GM12874 (cell line): ENCODE measurements around the gene INO80E.

ENCODE experiments used
- TF ChIP-seq, protein P1 (sequence below): IDR thresholded peaks from 2 replicates; pipeline ENCODE4 v1.5.1; 2011; ENCODE audit warnings: low read depth, mild to moderate bottlenecking, control low read depth, low read length, moderate library complexity; ENCODE audit not compliant: insufficient read depth

The INO80E gene, protein sequence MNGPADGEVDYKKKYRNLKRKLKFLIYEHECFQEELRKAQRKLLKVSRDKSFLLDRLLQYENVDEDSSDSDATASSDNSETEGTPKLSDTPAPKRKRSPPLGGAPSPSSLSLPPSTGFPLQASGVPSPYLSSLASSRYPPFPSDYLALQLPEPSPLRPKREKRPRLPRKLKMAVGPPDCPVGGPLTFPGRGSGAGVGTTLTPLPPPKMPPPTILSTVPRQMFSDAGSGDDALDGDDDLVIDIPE

DNA sequence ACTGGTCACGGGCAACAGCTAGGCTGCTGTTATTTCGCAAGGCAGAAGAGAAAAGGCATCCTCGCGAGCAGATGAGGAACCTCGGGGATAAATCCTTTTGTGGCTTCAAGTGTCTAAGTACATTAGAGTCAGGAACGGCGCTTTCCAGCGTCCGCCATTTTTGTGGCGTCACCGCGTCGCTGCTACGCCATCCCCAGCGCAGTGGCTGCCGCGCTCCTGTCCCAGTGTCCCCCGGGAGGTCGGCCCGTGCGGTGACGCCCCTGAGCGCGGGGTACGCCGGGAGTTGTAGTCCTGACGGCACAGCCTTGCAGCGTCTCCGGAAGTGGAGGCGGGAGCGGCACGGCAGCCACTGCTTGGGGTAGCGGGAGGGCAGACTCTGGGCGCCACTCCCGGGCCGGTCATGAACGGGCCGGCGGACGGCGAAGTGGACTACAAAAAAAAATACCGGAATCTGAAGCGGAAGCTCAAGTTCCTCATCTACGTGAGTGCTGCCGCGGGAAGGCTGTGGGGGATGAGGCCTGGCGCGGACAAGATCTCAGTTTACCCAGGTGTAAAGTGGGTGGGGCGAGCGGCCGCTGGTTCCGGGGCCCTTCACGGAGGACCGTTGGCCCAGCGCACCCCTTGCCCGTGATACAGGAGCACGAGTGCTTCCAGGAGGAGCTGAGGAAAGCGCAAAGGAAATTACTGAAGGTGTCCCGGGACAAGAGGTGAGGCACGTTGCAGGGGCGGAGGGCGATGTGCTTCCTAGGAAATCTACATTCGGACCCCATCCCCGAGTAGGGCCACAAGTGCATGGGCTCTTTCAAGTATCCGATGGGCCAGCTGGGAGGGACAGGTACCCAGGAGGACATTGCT, at the start of gene INO80E:
Gene INO80E, plus strand, starts transcription at position 331 of the 855 bp plus-strand sequence. Its CDS starts 70 bp downstream, at position 401.
- TF ChIP-seq, protein P1, sequence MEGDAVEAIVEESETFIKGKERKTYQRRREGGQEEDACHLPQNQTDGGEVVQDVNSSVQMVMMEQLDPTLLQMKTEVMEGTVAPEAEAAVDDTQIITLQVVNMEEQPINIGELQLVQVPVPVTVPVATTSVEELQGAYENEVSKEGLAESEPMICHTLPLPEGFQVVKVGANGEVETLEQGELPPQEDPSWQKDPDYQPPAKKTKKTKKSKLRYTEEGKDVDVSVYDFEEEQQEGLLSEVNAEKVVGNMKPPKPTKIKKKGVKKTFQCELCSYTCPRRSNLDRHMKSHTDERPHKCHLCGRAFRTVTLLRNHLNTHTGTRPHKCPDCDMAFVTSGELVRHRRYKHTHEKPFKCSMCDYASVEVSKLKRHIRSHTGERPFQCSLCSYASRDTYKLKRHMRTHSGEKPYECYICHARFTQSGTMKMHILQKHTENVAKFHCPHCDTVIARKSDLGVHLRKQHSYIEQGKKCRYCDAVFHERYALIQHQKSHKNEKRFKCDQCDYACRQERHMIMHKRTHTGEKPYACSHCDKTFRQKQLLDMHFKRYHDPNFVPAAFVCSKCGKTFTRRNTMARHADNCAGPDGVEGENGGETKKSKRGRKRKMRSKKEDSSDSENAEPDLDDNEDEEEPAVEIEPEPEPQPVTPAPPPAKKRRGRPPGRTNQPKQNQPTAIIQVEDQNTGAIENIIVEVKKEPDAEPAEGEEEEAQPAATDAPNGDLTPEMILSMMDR, result no peak

DNA sequence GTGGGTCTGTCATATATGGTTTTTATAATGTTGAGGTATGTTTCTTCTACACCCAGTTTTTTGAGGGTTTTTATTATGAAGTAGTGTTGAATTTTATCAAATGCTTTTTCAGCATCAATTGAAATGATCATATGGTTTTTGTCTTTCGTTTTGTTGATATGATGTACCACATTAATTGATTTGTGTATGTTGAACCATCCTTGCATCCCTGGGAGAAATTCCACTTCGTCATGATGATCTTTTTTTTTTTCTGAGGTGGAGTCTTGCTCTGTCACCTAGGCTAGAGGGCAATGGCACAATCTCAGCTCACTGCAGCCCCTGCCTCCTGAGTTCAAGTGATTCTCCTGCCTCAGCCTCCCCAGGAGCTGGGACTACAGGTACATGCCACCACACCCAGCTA, 48.1 kb upstream of the INO80E start:
- TF ChIP-seq, protein P1, result no peak

DNA sequence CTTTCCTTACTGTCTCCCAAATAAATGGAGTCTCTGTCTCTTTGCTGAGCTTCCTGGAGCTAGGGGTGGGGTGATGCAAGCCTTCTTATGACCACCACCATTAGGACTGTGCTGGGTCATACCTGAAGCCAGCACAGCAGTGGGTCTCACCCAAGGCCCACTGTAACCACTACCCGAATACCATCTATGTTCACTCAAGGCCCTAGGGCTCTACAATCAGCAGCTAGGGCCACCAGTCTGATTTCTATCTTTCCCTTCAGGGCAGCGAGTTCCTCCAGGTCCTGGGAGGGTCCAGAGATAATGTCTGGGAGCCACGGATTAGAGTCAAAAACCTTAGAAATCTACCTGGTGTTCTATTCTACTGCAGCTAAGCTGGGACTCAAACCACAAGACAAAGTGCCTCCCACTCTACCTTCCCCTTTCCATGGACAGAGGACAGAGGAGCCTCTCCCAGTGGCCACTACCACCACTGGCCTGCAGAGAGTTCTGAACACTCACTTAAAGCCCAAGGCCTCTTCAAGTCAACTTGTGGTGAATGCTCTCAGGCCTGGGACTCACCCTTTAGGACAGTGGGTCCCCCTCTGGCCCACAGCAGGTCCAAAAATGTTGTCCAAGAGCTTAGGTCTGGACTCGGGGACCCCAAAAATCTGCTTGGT, 45.1 kb upstream of the INO80E start:
- TF ChIP-seq, protein P1, result no peak

DNA sequence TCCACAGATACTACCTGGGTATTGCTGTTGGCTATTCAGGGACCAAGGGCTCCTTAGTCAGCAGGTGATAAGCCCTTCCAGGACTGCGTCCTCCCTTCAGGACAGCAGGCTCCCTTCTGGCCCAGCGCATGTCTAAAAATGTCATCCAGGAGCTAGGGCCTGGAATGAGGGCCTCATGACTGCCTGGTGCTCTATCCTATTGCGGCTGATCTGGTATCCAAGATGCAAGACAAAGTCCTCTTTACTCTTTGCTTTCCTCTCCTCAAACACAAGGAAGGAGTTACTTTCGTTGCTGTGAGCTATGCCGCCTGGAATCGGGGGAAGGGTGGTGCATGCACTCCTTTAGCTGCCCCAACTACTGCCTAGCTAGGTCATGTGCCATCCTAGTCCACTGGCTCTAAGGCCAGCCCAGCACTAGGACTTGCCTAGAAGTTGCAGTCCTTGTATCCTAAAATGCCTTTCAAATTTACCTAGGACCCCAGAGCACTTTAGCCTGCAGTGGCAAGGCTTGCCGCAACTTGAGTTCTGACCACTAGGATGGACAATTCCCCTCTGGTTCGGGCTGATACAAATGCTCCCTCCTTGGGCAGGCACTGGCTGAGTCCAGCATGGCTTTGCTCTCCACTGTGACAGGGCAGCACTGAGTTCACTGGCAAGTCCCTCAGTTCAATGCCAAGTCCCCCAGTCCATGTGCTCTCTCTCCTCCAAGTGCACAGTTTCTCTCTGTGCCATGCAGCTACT, 44.2 kb upstream of the INO80E start:
- TF ChIP-seq, protein P1, result no peak

DNA sequence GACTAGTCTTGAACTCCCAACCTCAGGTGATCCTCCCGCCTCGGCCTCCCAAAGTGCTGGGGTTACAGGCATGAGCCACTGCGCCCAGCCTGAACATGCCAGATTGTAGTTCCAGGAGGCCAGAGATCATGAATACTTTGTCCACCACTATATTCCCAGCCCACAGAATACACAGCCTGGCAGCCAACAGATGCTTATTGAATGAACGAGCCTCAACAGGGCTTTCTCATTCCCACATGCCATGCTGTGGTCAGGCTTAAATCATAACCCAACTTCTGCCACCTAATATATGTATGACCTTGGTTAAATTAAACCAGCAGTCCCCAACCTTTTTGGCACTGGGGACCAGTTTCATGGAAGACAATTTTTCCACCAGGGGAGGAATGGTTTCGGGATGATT, 37.3 kb upstream of the INO80E start:
- TF ChIP-seq, protein P1, result no peak

DNA sequence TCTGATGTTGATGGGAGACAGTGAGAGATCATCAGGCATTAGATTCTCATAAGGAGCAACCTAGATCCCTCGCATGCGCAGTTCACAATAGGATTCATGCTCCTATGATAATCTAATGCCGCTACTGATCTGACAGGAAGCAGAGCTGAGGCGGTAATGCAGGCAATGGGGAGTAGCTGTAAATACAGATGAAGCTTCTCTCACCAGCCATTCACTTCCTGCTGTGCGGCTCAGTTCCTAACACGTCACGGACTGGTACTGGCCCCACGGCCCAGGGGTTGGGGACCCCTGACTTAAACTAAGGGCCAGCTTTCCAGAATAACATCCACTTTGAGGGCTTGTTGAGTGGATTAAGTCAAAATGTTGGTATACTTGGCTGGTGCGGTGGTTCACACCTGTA, 36.7 kb upstream of the INO80E start:
- TF ChIP-seq, protein P1, result no peak

DNA sequence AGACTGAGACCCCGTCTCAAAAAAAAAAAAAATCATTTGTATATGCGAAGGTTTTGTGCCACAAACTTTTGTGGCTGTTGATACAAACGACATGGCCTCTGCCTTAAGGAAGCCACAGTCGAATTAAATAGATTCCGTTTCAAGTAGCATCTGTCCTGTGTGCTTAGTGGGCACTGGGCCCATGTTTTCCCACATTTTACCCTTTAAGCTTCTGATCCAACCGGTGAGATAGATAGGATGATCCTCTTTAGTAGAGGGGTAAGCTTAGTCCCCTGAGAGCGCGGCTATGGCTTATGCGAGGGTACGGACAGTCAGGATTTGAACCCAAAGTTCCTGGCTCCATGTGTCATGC, 34.9 kb upstream of the INO80E start:
- TF ChIP-seq, protein P1, result no peak
